ENCODE results near the gene CCDC69.

GRCh38 chr5:151225475-151225874 is 1.6 kb upstream of the CCDC69 start:
- TF ChIP-seq HSF1 (IDR thresholded peaks at IDR 0.05; ENCODE audit: low read depth, low read length) (no peak), TCF12 (IDR thresholded peaks at IDR 0.05; ENCODE audit: low read depth, low read length) (no peak), ELK1 (IDR thresholded peaks at IDR 0.05; ENCODE audit: low read depth, low read length) (no peak), POLR2A (IDR thresholded peaks at IDR 0.05; ENCODE audit: low read depth, low read length) (no peak), FOS (IDR thresholded peaks at IDR 0.05; ENCODE audit: borderline replicate concordance, extremely low read depth, insufficient read length) (no peak), RFX5 (IDR thresholded peaks at IDR 0.05; ENCODE audit: low read depth, low read length) (no peak), PRDM15 (CRISPR knock-in tag; IDR thresholded peaks at IDR 0.05) (no peak), GABPA (IDR thresholded peaks at IDR 0.05; ENCODE audit: low read depth) (no peak), CTCF (IDR thresholded peaks at IDR 0.05 in 2 of 3, conservative IDR thresholded peaks at IDR 0.05 in 1 of 3; ENCODE audit: control insufficient read depth in 2 of 3, extremely low read depth in 1 of 3, insufficient read depth in 1 of 3, low read depth in 3 of 3, low read length in 3 of 3) (no peak), REST (IDR thresholded peaks at IDR 0.05; ENCODE audit: low read depth, low read length) (no peak), MYC (IDR thresholded peaks at IDR 0.05; ENCODE audit: insufficient read depth, insufficient read length, insufficient replicate concordance, low read length, severe bottlenecking) (no peak), CBFB (IDR thresholded peaks at IDR 0.05; ENCODE audit: low read depth) (no peak), RAD21 (IDR thresholded peaks at IDR 0.05; ENCODE audit: insufficient read depth, low read depth, low read length) (no peak), RELA (IDR thresholded peaks at IDR 0.05; ENCODE audit: borderline replicate concordance, partially characterized antibody) (no peak)

Data from GM12878 (cell line).